Coronary artery (tissue), 2 donors: Measurements from ENCODE around the gene RGL4.

Experiments used
- DNase-seq: peaks from one replicate; pipeline ENCODE4 v3.0.0-alpha.2; 2017; ENCODE audit warnings: low spot score
- H3K27ac ChIP-seq, 2 donors: fragments of 200-600 bp; sonication (generic); one replicate each; pipeline ENCODE4 v1.5.1; 2016 to 2019
- H3K4me3 ChIP-seq: fragments of 200-600 bp; sonication (generic); 2 replicates; pipeline ENCODE4 v1.5.1; 2016; ENCODE audit warnings: mild to moderate bottlenecking, moderate library complexity
- CTCF ChIP-seq: fragments of 200-600 bp; sonication (generic); IDR thresholded peaks from one replicate; pipeline ENCODE4 v1.5.1; 2019; ENCODE audit warnings: antibody characterized with exemption

RGL4 gene

GRCh38 chr22:23745791-23746190 is 55.0 kb downstream of the RGL4 start:
- no peak for DNase-seq
- H3K27ac ChIP-seq: no peak overlapping the region
- H3K4me3 ChIP-seq: no peak overlapping the region
- TF ChIP-seq CTCF: no peak
